Glutamatergic neuron (in vitro differentiated cells): Measurements from ENCODE around the gene CCDC15. TPM values are rescaled to one million over a fixed set of nuclear protein-coding genes. Genes with fewer than 3 reads are reported as not detected.
"Not testable (repeated sequence)": the region's sequence is repeated elsewhere in the genome, so short reads cannot be mapped to it uniquely, and the experiment has no call there.

Experiments used
- DNase-seq: peaks from one replicate; pipeline ENCODE4 v3.0.0; 2022
- H3K27ac Mint-ChIP-seq: one replicate; pipeline ENCODE4 v1.8.0; 2020; ENCODE audit warnings: mild to moderate bottlenecking, mixed read lengths, inconsistent platforms; ENCODE audit not compliant: unreplicated experiment
- H3K27me3 Mint-ChIP-seq: one replicate; pipeline ENCODE4 v1.8.0; 2020; ENCODE audit warnings: mild to moderate bottlenecking, moderate library complexity, mixed read lengths, inconsistent platforms; ENCODE audit not compliant: unreplicated experiment
- H3K36me3 Mint-ChIP-seq: one replicate; pipeline ENCODE4 v1.8.0; 2020; ENCODE audit warnings: mild to moderate bottlenecking, mixed read lengths, inconsistent platforms; ENCODE audit not compliant: unreplicated experiment
- H3K4me1 Mint-ChIP-seq: one replicate; pipeline ENCODE4 v1.8.0; 2020; ENCODE audit warnings: mild to moderate bottlenecking, low read depth, mixed read lengths, inconsistent platforms; ENCODE audit not compliant: unreplicated experiment
- H3K4me3 Mint-ChIP-seq: one replicate; pipeline ENCODE4 v1.8.0; 2020; ENCODE audit warnings: mild to moderate bottlenecking, mixed read lengths, inconsistent platforms; ENCODE audit not compliant: unreplicated experiment
- H3K9me3 Mint-ChIP-seq: one replicate; pipeline ENCODE4 v1.8.0; 2020; ENCODE audit warnings: mild to moderate bottlenecking, moderate library complexity, mixed read lengths, inconsistent platforms; ENCODE audit not compliant: unreplicated experiment
- total RNA-seq: library from RNA; stranded (reverse); fragmentation: NEBNext Ultra II Directional; extraction: Animal tissue kit (Norgen Biotek cat#: 25700); gene quantifications from one replicate; pipeline ENCODE4 v1.2.1, GENCODE V29; 2021; ENCODE audit not compliant: unreplicated experiment
- TF ChIP-seq, protein P1 (sequence below): fragments of 200-600 bp; sonication (generic); IDR thresholded peaks from one replicate; pipeline ENCODE4 v1.5.0; 2021; ENCODE audit not compliant: partially characterized antibody, unreplicated experiment

Gene CCDC15
- total RNA-seq, 1 donor from 2014 or later, result 2.8 TPM

DNA sequence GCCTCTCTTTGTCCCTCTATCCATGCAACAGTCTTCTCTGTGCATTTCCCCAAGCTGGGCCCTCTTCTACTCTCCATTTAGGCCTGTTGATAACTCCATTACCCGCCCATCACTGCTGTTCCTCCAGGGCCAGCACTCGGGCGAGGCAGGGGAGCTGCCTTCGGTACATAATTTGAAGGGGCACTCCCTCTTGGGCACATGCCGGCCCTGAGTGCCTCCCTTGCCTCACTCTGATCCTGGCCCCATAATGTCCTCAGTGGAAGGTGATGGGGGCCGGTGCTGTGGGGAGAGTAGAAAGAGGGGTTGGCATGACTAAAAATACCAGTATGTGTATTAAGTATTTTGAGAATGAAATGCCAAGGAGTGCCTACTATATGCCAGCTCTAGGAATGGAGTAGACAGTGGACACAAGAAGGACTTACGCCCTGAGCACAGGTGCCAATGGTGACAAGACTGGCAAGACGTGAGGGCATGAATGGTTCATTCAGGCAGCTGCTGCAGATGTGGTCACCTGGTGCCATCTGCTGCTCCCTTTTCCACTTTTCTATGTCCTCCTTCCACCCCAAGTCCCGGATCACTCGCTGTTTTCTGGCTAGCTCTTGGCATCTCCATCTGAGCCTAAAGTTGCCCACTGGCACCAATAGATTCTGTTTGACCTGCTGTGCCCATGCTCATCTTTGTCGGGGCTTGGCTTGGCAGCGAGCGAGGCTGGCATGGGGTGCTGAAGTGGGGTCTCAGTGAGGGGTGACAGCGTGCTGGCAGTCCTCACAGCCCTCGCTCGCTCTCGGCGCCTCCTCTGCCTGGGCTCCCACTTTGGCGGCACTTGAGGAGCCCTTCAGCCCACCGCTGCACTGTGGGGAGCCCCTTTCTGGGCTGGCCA is 134.8 kb downstream of the CCDC15 start:
- peaks cover 4% of the 10 kb centered on the region for H3K27me3 Mint-ChIP-seq
- no peak for DNase-seq
- H3K36me3 Mint-ChIP-seq, result no peaks in the 10 kb centered on the region
- no peak overlapping the region for H3K27ac Mint-ChIP-seq
- TF ChIP-seq, protein P1, sequence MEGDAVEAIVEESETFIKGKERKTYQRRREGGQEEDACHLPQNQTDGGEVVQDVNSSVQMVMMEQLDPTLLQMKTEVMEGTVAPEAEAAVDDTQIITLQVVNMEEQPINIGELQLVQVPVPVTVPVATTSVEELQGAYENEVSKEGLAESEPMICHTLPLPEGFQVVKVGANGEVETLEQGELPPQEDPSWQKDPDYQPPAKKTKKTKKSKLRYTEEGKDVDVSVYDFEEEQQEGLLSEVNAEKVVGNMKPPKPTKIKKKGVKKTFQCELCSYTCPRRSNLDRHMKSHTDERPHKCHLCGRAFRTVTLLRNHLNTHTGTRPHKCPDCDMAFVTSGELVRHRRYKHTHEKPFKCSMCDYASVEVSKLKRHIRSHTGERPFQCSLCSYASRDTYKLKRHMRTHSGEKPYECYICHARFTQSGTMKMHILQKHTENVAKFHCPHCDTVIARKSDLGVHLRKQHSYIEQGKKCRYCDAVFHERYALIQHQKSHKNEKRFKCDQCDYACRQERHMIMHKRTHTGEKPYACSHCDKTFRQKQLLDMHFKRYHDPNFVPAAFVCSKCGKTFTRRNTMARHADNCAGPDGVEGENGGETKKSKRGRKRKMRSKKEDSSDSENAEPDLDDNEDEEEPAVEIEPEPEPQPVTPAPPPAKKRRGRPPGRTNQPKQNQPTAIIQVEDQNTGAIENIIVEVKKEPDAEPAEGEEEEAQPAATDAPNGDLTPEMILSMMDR, result no peak
- H3K4me1 Mint-ChIP-seq, result peaks cover 7% of the 10 kb centered on the region
- H3K4me3 Mint-ChIP-seq, result no peak overlapping the region
- peaks cover 2% of the 10 kb centered on the region for H3K9me3 Mint-ChIP-seq

DNA sequence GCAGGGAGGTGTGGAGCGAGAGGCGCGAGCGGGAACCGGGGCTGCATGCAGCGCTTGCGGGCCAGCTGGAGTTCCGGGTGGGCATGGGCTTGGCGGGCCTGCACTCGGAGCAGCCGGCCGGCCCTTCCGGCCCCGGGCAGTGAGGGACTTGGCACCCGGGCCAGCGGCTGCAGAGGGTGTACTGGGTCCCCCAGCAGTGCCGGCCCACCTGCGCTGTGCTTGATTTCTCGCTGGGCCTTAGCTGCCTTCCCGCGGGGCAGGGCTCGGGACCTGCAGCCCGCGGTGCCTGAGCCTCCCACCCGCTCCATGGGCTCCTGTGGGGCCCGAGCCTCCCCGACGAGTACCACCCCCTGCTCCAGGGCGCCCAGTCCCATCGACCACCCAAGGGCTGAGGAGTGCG is 135.5 kb downstream of the CCDC15 start:
- not testable (repeated sequence) for H3K27ac Mint-ChIP-seq, H3K4me3 Mint-ChIP-seq, DNase-seq, H3K9me3 Mint-ChIP-seq, H3K27me3 Mint-ChIP-seq, H3K36me3 Mint-ChIP-seq, H3K4me1 Mint-ChIP-seq

DNA sequence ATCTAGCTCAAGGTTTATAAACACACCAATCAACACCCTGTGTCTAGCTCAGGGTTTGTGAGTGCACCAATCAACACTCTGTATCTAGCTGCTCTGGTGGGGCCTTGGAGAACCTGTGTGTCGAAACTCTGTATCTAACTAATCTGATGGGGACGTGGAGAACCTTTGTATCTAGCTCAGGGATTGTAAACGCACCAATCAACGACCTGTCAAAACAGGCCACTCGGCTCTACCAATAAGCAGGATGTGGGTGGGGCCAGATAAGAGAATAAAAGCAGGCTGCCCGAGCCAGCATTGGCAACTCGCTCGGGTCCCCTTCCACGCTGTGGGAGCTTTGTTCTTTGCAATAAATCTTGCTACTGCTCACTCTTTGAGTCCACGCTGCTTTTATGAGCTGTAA is 136.1 kb downstream of the CCDC15 start:
- H3K4me1 Mint-ChIP-seq, H3K36me3 Mint-ChIP-seq, H3K27ac Mint-ChIP-seq, DNase-seq, H3K27me3 Mint-ChIP-seq, H3K9me3 Mint-ChIP-seq, H3K4me3 Mint-ChIP-seq: not testable (repeated sequence)

DNA sequence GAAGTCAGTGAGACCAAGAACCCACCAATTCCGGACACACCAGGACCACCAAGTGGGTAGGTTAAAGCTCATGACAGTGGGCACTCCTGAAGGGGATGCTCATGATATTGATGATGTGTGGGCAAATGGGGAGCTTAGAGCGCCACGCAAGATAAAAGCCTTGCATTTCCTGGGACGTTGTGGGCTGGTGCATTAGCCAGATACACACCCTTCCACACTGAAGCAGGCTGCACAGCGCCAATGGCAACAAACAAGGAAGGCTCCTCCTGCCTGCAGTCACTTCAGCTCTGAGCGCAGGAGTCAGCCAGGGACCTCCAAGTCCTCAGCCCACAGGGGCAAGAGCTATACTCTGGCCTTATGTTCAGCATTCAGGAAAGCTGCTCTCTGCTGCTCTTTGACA is 136.8 kb downstream of the CCDC15 start:
- Mint-ChIP-seq H3K9me3 (peaks cover 2% of the 10 kb centered on the region), H3K27me3 (peaks cover 2% of the 10 kb centered on the region), H3K36me3 (no peaks in the 10 kb centered on the region), H3K4me1 (peaks cover 7% of the 10 kb centered on the region), H3K4me3 (no peak overlapping the region), H3K27ac (no peak overlapping the region)
- TF ChIP-seq, protein P1, result no peak
- DNase-seq, result no peak

Other genes starting within 250 kb of the CCDC15 start
- 28.9 TPM for gene NRGN, start 214.3 kb upstream of the CCDC15 start, total RNA-seq
- gene VSIG2, start 201.9 kb upstream of the CCDC15 start, total RNA-seq, result not detected
- gene ESAM, start 191.9 kb upstream of the CCDC15 start, total RNA-seq, result 0.54 TPM
- 22.8 TPM for gene MSANTD2, start 153.8 kb upstream of the CCDC15 start, total RNA-seq
- 5.9 TPM for gene ROBO3, start 88.8 kb upstream of the CCDC15 start, total RNA-seq
- gene ROBO4, start 56.3 kb upstream of the CCDC15 start, total RNA-seq, result not detected
- not detected for gene HEPN1, start 35.0 kb upstream of the CCDC15 start, total RNA-seq
- not detected for gene HEPACAM, start 18.2 kb upstream of the CCDC15 start, total RNA-seq
- 0.74 TPM for gene SLC37A2, start 109.1 kb downstream of the CCDC15 start, total RNA-seq
- 15.8 TPM for gene TMEM218, start 157.4 kb downstream of the CCDC15 start, total RNA-seq
- 8.7 TPM for gene PKNOX2, start 210.5 kb downstream of the CCDC15 start, total RNA-seq